ENCODE data around the gene RNF26. TPM values are rescaled to one million over a fixed set of nuclear protein-coding genes. Genes with fewer than 3 reads are reported as not detected.
A peak's percentile ranks its signal among the peaks of the same experiment; 100 is the strongest.

The RNF26 gene
- polyA plus RNA-seq, 1 donor = 25.2 TPM

DNA sequence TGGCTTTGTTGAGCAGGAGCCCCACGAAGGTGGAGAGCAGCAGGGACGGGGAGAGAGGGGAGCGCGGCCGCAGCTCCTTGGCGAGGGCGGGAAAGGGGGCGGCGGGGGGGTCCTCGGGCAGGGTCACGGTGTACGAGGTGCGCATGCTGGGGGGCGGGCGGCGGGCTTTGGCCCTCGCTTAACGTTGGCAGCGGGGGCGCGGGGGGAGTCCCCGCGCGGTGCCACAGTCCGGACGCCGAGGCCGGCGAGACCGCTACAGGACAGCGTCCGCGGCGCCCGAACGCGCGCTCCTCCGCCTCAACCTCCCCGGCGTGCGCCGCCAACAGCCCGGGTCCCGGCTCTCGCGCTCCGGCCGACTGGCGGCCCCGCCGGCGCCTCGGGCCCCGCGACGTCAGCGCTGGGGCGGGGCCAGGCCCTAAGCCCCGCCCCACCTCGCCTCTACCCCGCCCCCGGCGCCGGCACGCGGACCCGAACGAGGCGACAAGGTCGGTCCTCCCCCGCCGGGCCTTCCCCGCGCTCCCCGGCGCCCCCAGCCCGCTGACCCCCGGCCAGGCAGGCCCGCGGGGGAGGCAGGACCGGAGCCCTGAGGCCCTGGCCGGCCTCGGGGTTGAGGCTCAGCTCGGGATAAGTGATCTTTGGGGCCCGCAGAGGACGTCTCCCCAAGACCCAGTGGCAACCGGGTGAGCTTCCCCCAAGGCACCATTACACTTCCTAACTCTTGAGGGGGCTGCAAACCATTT, 29.7 kb downstream of the RNF26 start:
- Histone ChIP-seq H3K36me3 (ENCODE audit: control insufficient read depth, insufficient read depth, low read length) (peaks cover 3% of the 10 kb centered on the region), H3K9me3 (ENCODE audit: control insufficient read depth, low read depth, low read length) (peaks cover 3% of the 10 kb centered on the region), H3K4me3 (ENCODE audit: low read length) (peak overlapping the region; percentile 41), H3K4me1 (ENCODE audit: control insufficient read depth, insufficient read depth, low read length) (peaks cover 76% of the 10 kb centered on the region), H3K27ac (ENCODE audit: low read length) (no peak overlapping the region), H3K27me3 (ENCODE audit: control insufficient read depth, insufficient read depth, low read length) (peaks cover 3% of the 10 kb centered on the region)
- DNase-seq = peak in 1 of 2 donors; percentile 69
- no CpG with 5 or more reads among the region's 88 CpGs for WGBS (ENCODE audit: insufficient coverage, low lambda C conversion rate)

DNA sequence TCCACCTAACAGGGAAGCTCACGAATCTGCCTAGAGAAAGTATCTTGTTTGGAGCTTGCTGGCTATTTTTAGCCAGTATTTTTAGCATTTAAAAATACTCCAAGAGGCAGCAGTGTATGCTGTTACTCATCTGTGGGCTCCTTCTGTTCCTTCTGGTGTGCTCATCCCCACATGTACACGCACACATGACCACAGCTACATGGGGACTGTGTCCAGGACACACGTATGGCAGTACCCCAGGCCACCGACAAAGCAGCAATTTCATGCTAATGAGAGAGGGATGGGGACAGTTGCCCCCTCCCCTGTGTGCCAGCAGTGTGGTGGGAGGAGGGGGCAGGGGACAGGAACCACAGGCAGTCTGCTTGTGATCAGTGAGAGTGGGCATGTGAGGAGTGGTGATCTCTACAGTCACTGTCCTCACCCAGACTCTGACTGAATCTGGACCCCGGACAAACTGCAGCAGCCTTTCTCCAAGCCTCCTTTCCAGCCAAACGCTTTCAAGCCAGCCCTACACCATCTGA, 30.8 kb downstream of the RNF26 start:
- peaks cover 3% of the 10 kb centered on the region for H3K9me3 ChIP-seq (ENCODE audit: control insufficient read depth, low read depth, low read length)
- no CpG with 5 or more reads among the region's 6 CpGs for WGBS (ENCODE audit: insufficient coverage, low lambda C conversion rate)
- DNase-seq = peak in 1 of 2 donors; percentile 6
- peaks cover 84% of the 10 kb centered on the region for H3K4me1 ChIP-seq (ENCODE audit: control insufficient read depth, insufficient read depth, low read length)
- H3K4me3 ChIP-seq (ENCODE audit: low read length) = no peak overlapping the region
- no peaks in the 10 kb centered on the region for H3K36me3 ChIP-seq (ENCODE audit: control insufficient read depth, insufficient read depth, low read length)
- H3K27ac ChIP-seq (ENCODE audit: low read length) = no peak overlapping the region
- H3K27me3 ChIP-seq (ENCODE audit: control insufficient read depth, insufficient read depth, low read length) = peaks cover 3% of the 10 kb centered on the region

DNA sequence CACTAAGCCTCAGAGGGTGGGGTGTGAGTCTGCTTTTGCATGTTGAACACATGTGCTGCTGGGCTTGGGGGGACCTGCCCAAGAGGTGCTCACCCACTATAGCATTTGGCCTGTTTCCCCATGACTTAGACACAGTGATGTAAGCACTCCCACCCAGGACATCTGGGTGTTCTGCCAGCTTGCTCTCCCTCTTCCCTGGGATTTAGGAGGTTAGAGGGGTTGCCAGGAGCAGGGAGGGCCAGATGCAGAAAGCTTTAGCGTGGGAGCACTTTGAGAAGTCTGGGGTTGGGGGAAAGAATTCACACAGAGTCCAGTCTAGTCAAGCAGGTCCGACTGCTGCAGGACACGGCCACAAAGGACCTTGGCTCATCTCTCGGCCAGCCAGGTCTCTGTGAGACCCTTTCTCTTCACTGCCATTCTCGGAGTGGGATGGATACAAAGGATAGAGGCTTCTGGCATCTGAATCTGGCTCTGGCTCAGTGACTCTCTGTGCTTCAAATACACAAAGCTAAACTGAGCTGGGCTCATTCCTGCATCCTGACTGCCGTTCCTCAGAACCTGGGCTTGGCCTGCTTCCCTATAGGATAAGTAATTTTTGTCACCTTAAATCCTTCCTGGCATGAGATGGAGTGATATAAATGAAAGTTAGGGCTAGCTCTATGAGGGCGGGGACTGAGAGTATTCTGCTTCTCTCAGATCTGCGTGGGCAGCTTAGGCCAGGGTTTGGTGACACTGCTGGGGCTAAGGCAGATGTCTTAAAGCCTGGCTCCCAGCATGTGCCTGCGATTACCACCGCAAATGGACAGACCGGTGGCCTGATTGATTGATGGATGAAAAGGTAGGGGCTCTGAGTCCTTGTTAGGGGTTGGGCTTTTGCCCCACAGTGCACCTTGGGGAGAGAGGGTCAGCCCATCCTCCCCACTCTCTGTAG, 32.6 kb downstream of the RNF26 start:
- no peak for DNase-seq
- no peak overlapping the region for H3K27ac ChIP-seq (ENCODE audit: low read length)
- no CpG with 5 or more reads among the region's 11 CpGs for WGBS (ENCODE audit: insufficient coverage, low lambda C conversion rate)

DNA sequence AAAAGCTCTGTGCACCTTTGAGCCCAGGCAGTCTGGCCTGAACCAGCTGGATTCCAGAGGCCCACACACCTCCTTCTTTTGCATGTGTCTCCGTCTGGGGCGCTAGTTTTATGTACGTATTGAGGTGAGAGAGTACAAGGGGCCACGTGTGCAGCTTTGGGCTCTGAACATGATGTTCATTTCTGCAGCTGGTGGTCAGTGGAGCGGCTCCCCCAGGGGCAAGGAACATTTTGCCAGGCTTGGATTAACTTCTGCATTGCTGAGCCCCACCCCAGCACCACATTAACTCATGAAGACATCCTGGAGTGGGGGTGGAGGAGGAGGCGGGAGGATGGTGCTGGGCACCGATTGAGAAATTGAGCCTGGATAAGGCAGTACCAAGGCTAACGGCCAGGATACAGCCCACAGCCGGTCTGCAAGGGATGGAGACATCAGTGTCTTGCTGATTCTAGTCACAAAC, 33.4 kb downstream of the RNF26 start:
- peaks cover 3% of the 10 kb centered on the region for H3K9me3 ChIP-seq (ENCODE audit: control insufficient read depth, low read depth, low read length)
- H3K4me1 ChIP-seq (ENCODE audit: control insufficient read depth, insufficient read depth, low read length) = peaks cover 87% of the 10 kb centered on the region
- no CpG with 5 or more reads among the region's 9 CpGs for WGBS (ENCODE audit: insufficient coverage, low lambda C conversion rate)
- peaks cover 3% of the 10 kb centered on the region for H3K27me3 ChIP-seq (ENCODE audit: control insufficient read depth, insufficient read depth, low read length)
- H3K27ac ChIP-seq (ENCODE audit: low read length) = peak overlapping the region; percentile 88
- H3K4me3 ChIP-seq (ENCODE audit: low read length) = no peak overlapping the region
- no peaks in the 10 kb centered on the region for H3K36me3 ChIP-seq (ENCODE audit: control insufficient read depth, insufficient read depth, low read length)
- DNase-seq = peak; percentile 53 to 59

More for the DNA sequence above, 32.6 kb downstream of the RNF26 start:
- Histone ChIP-seq H3K36me3 (ENCODE audit: control insufficient read depth, insufficient read depth, low read length) (no peaks in the 10 kb centered on the region), H3K9me3 (ENCODE audit: control insufficient read depth, low read depth, low read length) (peaks cover 3% of the 10 kb centered on the region), H3K4me3 (ENCODE audit: low read length) (no peak overlapping the region), H3K4me1 (ENCODE audit: control insufficient read depth, insufficient read depth, low read length) (peaks cover 87% of the 10 kb centered on the region), H3K27me3 (ENCODE audit: control insufficient read depth, insufficient read depth, low read length) (peaks cover 3% of the 10 kb centered on the region)

DNA sequence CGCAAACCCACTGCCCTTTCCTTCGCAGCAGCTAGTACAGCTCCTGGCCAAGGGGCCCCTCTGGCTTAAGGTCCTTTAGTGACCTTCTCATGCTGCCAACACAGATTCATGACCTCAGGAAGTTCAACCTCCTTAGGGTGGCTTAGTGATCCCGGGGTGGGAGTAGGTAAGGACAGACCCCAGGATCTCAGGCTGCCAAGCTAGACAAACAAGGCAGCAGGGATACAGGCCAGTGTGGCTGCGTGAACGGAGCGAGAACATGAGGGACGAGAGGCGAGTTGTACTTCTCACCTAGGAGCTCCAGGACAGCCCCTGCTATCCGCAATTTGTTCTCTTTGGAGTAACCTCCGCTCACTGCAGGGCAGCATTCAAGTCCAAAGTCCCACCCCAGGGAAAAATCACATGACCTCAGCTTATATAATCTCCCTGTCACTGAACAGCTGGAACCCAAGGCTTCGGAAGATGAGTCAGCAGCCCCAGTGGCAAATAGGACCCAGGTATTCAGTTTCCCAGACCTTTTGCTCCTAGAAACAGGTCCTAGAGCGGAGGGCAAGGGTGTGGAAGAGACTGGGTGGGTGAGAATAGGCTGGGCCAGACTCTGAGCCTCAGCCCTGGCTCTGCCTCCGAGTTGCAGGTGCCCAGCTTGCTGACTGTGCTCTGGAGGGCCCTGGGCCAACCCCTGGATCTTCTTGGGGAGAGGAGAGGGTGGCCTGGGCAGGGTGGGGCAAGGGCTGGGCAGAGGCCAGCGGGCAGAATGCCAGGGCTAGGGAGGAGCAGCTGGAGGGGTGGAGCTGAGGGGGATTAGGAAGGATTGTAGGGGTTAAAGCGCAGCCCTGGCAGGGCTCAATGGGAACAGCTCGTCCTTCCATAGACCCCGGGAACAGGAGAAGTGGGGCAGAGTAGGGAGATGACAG, 34.1 kb downstream of the RNF26 start:
- no CpG with 5 or more reads among the region's 17 CpGs for WGBS (ENCODE audit: insufficient coverage, low lambda C conversion rate)
- H3K4me3 ChIP-seq (ENCODE audit: low read length) = no peak overlapping the region

DNA sequence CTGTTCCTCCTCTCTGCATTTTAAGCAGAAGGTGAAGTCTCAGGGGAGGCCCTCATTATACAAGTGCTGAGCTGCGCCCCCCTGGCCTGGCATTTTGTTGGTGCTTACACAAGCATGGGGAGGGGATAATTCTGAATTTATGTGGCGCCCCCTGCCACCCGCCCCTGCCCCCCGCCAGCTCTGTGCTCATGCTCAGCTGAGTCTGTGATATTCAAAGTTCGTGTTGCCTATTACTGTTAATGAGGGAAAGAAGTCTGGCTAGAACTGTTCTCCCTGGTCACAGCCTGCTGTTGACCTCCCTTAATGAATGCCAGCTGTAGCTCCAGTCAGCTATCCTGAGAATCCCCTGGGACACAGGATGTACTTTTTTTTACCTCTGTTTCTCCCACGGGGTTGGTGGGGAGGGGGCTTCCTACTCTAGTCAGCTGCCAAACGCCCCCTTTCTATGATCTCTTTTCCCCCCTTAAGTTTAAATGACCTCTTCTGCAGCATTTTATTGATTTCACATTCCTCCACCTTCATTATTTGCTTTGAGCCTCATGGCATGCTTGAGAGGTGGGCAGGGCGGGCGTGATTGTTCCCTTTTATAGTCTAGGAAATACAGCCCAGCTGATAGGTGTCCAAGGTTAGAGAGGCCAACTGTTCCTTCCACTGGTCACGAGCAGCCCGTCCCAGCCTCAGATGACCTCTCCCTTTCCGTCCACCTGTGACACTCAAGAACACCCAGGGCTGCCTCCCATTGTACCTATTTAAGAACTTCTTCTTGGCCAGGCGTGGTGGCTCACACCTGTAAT, 35.0 kb downstream of the RNF26 start:
- Histone ChIP-seq H3K4me3 (ENCODE audit: low read length) (no peak overlapping the region), H3K9me3 (ENCODE audit: control insufficient read depth, low read depth, low read length) (no peaks in the 10 kb centered on the region), H3K4me1 (ENCODE audit: control insufficient read depth, insufficient read depth, low read length) (peaks cover 89% of the 10 kb centered on the region), H3K36me3 (ENCODE audit: control insufficient read depth, insufficient read depth, low read length) (no peaks in the 10 kb centered on the region), H3K27ac (ENCODE audit: low read length) (peak overlapping the region; percentile 88), H3K27me3 (ENCODE audit: control insufficient read depth, insufficient read depth, low read length) (peaks cover 3% of the 10 kb centered on the region)
- WGBS (ENCODE audit: insufficient coverage, low lambda C conversion rate) = 3% methylated on average over 3 of the region's 13 CpGs
- DNase-seq = peak; percentile 66 to 80

More for the DNA sequence above, 34.1 kb downstream of the RNF26 start:
- DNase-seq = peak; percentile 94 to 98
- peaks cover 87% of the 10 kb centered on the region for H3K4me1 ChIP-seq (ENCODE audit: control insufficient read depth, insufficient read depth, low read length)
- H3K27me3 ChIP-seq (ENCODE audit: control insufficient read depth, insufficient read depth, low read length) = peaks cover 3% of the 10 kb centered on the region
- H3K27ac ChIP-seq (ENCODE audit: low read length) = peak overlapping the region; percentile 88
- no peaks in the 10 kb centered on the region for H3K9me3 ChIP-seq (ENCODE audit: control insufficient read depth, low read depth, low read length)
- H3K36me3 ChIP-seq (ENCODE audit: control insufficient read depth, insufficient read depth, low read length) = no peaks in the 10 kb centered on the region

DNA sequence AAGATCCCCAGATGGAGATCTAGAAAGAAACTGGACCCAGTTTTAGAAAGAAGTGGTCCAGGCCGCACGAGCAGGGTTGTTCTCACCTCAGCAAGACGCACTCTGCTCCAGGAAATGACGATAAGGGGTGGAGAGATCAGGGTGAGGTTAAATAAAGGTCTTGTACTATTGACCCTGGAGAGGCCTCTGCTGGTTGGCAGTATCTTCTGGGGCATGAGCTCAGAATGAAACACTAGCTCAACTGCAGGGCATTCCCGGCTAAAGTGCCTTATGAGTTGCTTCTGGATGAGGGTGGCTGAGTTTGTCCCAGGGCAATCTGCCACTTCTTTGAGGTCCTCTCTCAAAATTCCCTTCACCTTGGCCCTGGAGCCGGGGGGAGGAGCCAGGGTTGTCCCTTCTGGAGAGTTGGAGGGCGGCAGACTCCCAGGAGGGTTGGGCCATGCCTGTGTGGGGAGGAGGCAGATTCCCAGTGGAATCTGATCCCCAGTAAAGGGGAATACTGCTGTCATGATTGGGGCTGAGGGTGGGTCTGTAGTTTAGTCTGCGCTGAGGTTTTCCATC, 36.2 kb downstream of the RNF26 start:
- Histone ChIP-seq H3K9me3 (ENCODE audit: control insufficient read depth, low read depth, low read length) (no peaks in the 10 kb centered on the region), H3K27me3 (ENCODE audit: control insufficient read depth, insufficient read depth, low read length) (no peaks in the 10 kb centered on the region), H3K36me3 (ENCODE audit: control insufficient read depth, insufficient read depth, low read length) (no peaks in the 10 kb centered on the region), H3K4me1 (ENCODE audit: control insufficient read depth, insufficient read depth, low read length) (peaks cover 80% of the 10 kb centered on the region), H3K4me3 (ENCODE audit: low read length) (no peak overlapping the region), H3K27ac (ENCODE audit: low read length) (peak overlapping the region; percentile 88)
- no CpG with 5 or more reads among the region's 8 CpGs for WGBS (ENCODE audit: insufficient coverage, low lambda C conversion rate)
- DNase-seq = peak; percentile 89 to 94

DNA sequence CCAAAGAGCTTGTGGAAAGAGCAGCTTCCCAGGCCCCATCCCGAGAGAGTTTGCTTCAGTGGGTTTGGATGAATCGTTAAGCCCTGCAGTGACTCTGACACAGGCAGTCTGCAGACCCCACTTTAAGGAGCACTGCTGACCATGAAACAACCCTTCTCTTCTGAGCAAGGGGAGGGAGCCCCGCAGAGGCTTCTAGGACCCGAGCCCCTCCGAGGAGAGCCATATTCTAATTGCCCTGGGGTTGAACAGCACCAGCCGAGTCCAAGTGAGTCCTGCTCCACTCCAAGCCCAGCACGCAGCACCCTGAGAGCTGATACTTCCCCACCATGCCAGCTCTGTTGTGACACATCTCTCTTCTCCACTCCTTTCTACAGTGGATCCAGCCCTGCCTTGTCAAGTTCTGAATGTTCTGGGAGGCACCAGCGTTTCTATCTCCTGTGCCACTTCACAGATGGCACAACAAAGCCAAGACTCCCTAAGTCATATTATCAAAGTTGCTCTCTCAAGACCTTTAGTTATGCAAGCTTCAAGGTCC, 36.8 kb downstream of the RNF26 start:
- DNase-seq = no peak
- no peaks in the 10 kb centered on the region for H3K27me3 ChIP-seq (ENCODE audit: control insufficient read depth, insufficient read depth, low read length)
- H3K9me3 ChIP-seq (ENCODE audit: control insufficient read depth, low read depth, low read length) = no peaks in the 10 kb centered on the region
- no peaks in the 10 kb centered on the region for H3K36me3 ChIP-seq (ENCODE audit: control insufficient read depth, insufficient read depth, low read length)
- no CpG with 5 or more reads among the region's 8 CpGs for WGBS (ENCODE audit: insufficient coverage, low lambda C conversion rate)
- no peak overlapping the region for H3K4me3 ChIP-seq (ENCODE audit: low read length)
- H3K4me1 ChIP-seq (ENCODE audit: control insufficient read depth, insufficient read depth, low read length) = peaks cover 78% of the 10 kb centered on the region
- H3K27ac ChIP-seq (ENCODE audit: low read length) = peak overlapping the region; percentile 88

DNA sequence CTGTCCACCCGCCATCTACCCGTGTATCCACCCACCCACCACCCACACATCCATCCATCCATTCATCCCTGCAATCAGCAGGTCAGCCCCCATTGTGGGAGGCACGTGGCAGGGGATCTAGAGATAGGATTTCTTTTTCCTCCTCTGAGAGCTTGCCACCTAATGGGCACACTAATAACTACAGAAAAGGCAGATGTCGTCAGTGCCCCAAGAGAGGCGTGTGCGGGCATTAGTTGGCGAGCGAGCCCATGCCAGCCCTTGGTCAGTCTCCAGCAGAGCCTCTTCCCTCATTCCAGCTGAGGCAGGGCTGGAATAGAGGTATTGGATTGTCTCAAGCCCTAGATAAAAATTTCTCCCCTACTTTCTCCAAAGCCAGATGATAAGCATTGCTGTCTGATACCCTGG, 37.5 kb downstream of the RNF26 start:
- peak in 1 of 2 donors; percentile 29 for DNase-seq
- H3K4me3 ChIP-seq (ENCODE audit: low read length) = no peak overlapping the region
- H3K27me3 ChIP-seq (ENCODE audit: control insufficient read depth, insufficient read depth, low read length) = no peaks in the 10 kb centered on the region
- 40% methylated on average over 1 of the region's 8 CpGs for WGBS (ENCODE audit: insufficient coverage, low lambda C conversion rate)
- no peak overlapping the region for H3K27ac ChIP-seq (ENCODE audit: low read length)
- H3K36me3 ChIP-seq (ENCODE audit: control insufficient read depth, insufficient read depth, low read length) = no peaks in the 10 kb centered on the region
- peaks cover 72% of the 10 kb centered on the region for H3K4me1 ChIP-seq (ENCODE audit: control insufficient read depth, insufficient read depth, low read length)
- H3K9me3 ChIP-seq (ENCODE audit: control insufficient read depth, low read depth, low read length) = no peaks in the 10 kb centered on the region
